HG02571 (cell line): Measurements from ENCODE around the gene TYSND1.
A peak's percentile ranks its signal among the peaks of the same experiment; 100 is the strongest.
"Not testable (repeated sequence)": the region's sequence is repeated elsewhere in the genome, so short reads cannot be mapped to it uniquely, and the experiment has no call there.

ENCODE experiments used
- ATAC-seq: cut with Tn5 transposase; IDR thresholded peaks from one replicate; pipeline ENCODE4 v1.9.1; 2021; ENCODE audit warnings: mild to moderate bottlenecking, moderate library complexity; ENCODE audit not compliant: unreplicated experiment

The TYSND1 gene

DNA sequence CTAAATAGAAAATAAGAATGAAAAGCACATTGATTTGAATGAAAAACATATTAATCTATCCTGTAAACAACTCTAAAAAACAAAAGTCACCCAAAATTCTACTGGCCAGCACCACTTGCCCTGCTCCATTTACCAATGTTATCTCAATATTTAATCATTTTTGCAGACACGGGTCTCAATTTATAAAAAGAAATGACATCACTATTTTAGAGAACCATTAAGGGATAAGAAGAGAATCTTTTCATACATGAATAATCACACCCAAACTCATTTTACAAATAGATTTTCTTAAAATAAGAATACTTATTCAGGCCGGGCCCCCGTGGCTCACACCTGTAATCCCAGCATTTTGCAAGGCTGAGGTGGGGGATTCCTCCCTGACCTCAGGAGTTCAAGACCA, 19.9 kb upstream of the TYSND1 start:
- ATAC-seq, result no peak

DNA sequence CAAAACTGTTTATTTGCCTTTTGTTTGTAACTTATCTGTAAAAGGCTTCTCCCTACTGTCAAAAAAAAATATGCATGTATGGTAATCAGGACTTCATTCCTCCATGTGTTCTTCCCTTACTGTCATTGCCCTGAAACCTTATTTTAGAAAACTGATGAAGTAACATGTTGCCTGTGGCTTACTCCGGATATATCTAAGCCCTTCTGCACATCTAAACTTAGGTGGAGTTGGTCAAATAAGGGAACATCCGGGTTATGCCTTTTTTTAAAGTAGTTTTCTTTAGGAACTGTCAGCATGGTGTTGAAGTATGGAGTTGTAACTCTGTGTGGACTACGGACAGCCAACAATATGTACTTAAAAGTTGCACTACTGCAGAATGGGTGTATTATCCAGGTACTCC, 17.7 kb upstream of the TYSND1 start:
- no peak for ATAC-seq

DNA sequence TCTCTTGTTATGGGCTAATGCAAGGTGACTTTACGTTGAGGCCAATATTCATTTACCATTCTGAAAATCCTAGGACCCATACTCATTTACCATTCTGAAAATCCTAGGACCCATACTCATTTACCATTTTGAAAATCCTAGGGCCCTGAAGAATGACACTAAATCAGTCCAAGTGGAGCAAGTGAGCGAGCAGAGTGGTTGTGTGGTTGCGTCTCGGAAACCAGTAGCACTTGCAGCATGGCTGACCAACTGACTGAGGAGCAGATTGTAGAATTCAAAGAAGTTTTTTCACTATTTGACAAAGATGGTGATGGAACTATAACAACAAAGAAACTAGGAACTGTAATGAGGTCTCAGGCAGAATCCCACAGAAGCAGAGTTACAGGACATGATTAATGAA, 16.9 kb upstream of the TYSND1 start:
- no peak for ATAC-seq

DNA sequence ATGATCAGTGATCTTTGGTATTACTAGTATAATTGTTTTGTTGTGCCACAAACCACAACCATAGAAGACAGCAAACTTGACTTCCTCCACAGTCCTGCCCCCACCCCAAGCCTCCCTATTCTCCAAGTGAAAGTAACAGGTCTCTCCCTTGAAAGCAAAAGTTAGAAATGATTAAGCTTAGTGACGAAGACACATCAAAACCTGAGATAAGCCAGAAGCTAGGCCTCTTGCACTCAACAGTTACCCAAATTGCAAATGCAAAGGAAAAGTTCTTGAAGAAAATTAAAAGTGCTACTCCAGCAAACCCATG, 16.3 kb upstream of the TYSND1 start:
- no peak for ATAC-seq

DNA sequence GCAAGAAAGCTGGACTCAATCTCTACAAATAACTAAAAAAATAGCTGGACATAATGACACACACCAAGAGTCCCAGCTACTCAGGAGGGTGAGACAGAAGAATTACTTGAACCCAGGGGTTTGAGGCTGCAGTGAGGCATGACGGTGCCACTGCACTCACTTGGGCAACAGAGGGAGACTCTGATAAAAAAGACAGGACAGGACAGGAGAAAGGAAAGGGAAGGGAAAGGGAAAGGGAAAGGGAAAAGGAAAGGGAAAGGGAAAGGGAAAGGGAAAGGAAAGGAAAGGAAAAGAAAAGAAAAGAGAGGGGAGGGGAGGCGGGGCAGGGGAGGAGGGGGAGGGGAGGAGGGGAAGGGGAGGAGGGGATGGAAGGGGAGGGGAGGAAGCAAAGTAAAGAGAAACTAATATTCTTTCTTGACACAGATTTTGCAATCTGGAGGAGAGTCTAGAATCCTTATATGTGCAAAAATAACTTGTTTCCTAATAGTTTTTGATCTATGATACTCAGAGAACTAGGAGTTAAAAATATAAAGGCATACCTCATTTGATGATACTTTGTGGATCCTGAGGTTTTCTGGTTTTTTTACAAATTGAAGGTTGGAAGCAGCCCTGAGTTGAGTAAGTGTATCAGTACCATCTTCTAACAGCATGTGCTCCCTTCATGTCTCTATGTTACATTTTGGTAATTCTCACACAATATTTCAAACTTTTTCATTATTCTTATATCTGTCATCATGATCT, 15.8 kb upstream of the TYSND1 start:
- ATAC-seq, result no peak

DNA sequence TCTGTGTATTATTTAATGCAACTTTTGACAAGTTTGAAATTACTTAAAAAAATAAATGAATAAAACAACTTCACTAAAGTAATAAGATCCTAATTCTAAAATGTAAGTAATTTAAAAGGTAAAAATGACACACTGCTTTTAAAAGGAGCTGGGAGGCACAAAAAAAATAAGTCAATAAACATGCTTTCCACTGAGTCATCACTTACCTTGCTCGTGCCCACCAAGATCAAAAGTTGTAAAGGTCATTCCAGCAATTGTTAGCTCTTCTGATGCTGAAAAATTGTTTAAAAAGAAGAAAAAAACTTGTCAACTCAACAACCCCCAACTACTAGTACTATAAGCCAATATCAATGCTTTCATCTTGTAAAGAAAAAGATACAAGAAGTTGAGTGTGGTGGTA, 14.3 kb upstream of the TYSND1 start:
- ATAC-seq, result no peak

DNA sequence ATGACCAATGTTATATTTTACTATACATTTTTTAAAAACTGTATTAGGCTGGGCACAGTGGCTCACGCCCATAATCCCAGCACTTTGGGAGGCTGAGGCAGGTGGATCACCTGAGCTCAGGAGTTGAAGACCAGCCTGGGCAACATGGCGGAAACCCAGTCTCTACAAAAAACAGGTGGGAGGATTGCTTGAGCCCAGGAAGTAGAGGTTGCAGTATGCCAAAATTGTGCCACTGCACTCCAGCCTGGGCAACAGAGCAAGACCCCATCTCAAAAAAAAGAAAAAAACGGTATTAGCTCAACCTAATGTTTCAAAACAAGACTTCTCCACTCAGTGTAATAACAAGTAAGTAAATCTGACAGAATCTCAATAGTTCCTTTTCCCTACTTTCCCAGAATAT, 12.9 kb upstream of the TYSND1 start:
- ATAC-seq, result not testable (repeated sequence)

DNA sequence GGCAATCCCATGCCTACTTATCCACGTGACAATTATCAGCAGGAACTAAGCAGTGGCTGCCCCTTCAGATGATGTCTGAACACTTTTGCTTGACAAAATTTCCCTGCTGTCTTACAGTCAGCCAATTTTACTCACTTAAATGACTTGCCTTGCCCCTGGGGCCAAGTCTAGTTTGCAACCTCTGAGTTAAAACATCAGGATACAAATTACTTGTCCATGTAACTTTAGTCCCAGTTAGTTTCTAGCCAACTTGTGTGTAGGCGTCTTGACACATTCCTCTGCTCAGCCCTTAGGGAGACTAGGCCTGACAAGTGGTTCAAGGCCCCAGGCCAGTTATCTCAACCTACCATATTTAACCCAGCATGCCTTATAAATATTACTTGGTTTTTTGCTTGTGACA, 11.6 kb upstream of the TYSND1 start:
- no peak for ATAC-seq

DNA sequence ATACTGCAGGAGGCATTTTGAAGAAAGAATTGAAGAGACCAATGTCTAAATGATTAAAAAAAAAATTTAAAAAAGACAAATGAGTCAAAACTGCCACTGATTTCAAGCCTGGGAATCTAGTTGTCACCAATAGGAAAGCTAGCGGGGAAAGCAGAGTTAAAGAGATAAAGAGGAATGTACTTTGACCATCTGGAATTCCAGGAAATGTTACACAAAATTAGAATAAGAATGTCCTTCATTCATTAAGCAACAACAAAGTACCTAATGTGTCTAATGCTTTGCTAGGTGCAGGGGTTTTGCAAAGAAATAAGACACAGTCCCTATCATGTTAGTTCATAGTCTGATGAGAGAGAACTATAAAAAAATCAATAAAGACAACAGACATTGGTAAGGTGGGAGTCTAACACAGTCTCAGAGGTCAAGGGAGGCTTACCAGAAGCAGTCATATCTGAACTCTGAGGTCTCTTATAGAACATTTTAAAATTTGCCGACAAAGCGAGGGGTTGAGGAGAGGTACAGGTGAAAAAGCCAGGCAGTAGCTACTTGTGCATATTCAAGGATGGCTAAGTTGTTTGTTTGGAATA, 8.8 kb upstream of the TYSND1 start:
- ATAC-seq, result no peak

DNA sequence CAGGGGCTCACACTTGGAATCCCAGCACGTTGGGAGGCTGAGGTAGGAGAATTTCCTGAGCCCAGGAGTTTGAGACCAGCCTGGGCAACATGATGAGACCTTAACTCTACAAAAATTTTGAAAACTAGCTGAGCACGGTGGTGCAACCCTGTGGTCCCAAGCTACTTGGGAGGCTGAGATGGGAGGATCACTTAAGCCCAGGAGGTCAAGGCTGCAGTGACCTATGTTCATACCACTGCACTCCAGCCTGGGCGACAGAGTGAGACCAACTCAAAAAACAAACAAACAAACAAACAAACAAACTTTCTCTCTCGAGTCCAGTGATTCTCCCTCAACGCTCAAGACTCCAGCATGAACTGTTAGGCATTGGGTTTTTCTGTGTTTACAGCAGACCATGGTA, 2.0 kb upstream of the TYSND1 start:
- no peak for ATAC-seq

DNA sequence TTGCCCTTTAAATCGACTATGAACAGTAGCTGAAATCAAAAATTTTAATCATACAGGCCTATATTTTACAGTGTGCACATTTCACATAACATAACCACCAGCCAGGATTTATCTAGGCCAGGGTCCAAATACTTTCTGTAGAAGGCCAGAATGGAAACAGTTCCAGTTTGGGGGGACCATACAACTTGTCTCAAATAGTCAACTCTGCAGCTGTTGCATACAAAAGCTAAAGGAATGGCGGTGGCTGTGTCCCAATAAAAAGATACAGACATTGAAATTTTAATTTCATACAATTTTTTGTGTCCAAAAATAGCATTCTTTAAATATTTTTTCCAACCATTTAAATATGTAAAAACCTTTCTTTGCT, 742 bp upstream of the TYSND1 start:
- ATAC-seq, result no peak

DNA sequence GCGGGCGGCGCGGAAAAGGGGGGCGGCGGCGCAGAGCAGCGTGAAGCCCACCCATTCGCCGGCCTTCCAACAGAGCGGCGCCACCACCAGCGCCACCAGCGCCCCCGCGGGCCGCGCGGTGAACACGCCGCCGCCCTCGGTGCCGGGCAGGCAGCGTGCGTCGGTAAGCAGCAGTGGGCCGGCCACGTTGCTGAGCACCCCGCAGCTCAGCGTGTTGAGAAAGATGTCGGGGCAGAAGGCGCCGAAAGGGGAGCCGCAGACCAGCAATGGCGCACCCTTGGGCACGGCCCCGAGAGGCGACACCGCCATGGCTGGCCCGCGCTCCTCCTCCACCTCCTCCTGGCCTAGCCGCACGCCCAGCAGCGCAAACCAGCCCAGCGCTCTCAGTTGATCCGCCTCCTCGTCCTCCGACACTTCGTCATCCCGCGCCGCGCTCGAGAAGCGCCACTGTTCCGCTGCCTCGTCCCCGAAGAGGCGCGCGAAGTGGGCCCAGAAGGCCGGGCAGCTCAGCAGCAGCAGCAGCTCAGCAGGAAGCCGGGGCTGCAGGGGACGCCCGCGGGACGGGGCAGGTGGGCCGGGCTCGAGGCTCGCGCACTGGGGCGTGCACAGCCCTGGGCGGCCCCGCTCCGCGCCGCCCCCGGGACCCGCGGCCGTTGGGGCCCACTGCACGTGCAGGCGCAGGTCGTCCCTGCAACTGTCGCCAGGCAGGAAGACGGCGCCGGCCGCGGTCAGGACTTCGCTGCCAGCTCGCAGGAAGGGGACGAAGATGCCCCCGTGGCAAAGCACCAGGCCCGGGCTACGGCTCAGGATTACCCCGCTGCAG, 623 bp downstream of the TYSND1 start:
- ATAC-seq, result peak; percentile 43

DNA sequence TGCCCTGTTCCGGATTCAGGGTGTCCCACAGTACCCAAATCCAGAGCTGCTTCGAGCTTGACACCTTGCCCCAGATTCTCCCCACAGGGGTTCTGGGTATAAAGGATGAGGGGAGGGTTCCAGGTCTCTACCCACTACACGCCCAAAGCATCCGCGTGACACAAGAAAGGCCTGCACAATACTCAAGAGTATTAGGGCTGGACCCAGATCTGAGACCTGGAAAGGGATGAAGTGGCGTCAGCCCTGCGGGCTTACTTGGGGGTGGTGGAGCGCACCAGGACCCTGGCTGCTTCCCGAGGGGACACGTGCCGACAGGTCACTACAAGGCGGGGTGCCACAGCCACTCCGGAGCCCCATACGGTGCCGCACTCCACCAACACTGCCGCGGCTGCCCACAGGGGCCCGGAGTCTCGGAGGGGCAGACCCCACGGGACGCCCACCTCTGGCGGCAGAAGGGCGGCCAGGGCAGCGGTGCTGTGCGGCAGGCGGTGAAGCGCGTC, 1.3 kb downstream of the TYSND1 start:
- ATAC-seq, result peak; percentile 3

DNA sequence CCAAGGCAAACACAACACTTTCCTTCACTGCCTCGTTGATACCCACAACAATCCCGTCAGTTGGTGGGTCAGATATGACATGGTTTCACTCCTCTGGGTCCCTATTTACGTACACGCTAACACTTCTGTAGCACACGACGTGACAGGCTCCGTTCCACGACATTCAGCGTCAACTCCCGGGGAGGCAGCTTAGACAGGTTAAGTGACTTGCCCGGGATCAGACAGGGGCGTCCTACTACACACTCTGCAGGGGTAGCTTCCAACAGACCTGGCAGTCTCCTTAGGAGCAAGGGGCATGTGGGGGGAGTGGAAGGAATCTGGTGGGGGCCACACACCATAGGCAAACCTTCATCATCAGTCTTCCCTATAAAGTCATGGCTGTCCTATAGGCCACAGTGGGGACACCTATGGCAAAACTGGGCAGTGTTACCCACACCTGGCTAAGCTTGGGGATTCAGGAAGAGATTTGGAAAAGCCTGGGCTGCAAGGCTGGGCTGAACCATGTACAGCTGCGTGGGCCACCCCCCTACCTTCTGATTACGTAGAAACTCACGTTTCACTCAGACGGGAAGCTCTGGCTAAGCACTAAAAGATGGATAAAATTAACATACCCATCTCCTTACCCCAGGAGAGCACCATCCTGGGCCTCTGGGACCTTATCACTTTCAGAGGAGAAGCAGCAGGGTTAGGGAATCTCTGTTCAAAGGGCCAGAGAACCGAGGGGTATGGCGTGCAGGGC, 2.0 kb downstream of the TYSND1 start:
- no peak for ATAC-seq

DNA sequence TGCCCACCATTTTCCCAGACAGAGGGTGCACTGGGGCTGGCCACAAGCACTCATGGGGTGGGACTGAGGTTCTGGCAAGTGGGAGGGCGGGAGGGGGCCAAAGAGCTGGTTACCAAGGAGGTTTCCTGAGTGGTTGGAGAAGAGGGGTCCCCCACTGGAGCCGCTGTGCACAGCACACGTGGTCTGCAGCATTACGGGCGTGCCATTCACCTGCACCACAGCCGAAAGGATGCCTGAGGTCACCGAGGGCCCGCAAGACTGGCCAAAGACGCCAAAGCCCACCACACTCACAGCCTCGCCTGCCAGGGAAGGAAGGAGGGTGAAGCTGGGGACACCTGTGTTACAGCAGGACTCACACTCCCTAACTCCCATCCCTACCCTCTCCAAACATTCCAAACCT, 3.9 kb downstream of the TYSND1 start:
- no peak for ATAC-seq

DNA sequence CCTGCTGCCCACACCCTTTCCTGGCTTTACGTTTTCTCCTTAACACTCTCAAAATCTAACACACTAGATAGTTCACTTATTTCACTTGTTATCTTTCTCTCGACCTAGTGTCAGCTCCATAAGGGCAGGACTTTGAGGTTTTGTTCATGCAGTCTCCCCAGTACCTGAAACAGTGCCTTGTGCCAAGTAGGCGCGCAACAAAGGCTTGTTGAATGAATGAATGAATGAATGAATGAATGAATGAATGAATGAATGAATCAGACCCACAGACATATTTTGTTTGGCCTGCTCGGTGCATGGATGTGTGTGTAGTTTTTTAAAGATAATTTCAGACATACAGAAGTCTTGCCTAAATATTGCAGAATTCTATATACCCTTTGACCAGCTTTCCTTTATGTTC, 6.2 kb downstream of the TYSND1 start:
- ATAC-seq, result no peak

DNA sequence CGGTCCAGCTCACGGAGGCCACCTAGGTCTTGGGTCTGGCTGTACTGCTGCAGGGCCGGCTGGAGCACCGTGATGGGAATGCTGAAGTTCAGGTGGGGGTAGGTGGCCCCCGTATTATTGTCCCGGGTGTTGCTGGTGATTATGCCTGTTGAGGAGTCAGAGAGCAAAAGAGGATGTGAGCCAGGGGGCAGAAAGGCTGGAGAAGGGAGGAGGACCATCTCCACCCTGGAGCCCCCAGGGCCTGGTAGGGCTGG, 6.6 kb downstream of the TYSND1 start:
- ATAC-seq, result no peak

DNA sequence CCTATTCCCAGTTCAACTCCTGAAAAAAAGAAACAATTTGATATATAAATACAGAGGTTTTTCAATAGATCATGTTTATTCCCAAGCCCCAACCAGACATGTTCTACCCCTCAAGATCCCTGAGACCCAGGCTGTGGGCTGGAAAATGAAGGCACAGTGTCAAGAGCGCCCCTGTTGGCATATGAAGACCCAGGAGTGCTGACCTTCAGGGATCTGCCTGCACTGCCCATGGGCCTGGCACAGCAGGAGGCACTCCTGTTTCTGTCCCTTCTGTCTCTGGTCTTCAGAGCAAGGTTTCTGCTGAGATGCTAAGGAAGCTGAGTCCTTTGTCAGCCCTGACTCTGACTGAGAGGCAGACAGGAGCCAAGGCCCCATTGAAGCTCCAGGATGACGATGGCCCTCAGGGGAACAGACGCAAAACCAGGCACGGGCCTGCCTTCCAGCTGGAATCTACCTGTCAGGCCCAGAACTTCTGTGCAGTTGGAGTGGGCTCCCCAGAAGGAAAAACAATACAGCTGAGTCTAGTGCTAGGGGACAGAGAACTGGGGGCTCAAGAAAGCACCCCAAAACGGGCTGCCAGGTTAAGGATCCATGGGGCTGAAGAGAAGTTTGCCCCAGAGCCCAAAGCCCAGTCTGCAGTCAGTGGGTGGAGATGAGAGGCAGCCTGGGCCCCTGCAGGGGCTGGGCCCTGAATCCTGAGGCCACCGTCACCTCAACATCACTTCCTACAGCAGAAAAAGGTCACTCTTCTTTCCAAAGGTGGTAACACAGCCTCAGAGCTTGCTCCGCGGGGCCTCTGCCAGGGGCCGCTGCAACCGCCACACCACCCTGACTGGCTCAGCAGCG, 7.1 kb downstream of the TYSND1 start:
- ATAC-seq, result no peak

DNA sequence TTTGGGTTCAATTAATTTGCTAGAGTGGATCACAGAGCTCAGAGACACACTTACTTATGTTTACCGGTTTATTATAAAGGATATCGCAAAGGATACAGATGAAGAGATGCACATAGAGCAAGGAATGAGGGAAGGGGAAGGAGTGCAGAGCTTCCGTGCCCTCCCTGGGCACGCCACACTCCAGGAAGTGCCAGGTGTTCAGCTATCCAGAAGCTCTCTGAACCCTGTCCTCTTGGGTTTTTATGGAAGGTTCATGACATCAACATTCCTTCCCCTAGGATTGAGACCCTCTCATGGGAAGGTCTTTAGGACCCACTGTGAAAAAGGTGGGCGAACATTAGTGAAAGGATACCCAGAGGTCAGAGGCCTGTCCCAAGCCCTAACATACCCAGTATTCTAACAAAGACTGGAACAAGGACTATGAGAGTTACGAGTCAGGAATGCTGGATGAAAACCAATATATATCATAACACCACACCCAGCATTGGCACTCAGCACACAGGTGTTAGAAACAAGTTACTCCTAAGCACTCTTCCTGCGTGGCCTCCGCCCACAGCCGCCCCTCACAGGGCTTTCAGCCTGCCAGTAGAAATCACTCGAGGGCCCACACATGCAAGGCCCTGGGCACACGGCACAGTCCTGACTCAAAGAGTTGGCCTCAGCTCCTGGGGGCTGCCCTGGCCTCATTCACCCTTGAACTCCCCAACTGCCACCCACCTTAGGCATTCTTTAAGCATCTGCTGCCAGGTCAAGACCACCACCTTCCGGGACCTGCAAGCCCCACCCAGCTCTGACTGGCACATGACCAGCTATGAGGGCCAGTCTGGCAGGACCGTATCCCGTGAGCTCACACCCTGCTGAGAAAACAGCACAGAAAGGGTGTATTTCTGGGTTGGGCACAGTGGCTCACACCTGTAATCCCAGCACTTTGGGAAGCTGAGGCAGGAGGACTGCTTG, 8.3 kb downstream of the TYSND1 start:
- no peak for ATAC-seq

DNA sequence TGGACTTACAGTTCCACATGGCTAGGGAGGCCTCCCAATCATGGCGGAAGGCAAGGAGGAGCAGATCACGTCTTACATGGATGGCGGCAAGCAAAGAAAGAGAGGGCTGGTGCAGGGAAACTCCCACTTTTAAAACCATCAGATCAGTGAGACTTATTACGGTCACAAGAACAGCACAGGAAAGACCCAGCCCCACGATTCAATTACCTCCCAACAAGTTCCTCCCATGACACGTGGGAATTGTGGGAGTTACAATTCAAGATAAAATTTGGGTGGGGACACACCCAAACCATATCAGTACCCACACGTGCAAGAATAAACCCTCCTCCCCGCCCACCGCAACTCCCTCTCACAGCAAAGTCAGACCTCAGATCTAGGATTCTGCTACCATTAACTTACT, 9.4 kb downstream of the TYSND1 start:
- no peak for ATAC-seq
